DOHH2 (cell line): Measurements from ENCODE around the gene DUOXA1.

ENCODE experiments used
- EZH2phosphoT487 ChIP-seq: fragments of 200-600 bp; sonication (generic); IDR thresholded peaks from 2 replicates; pipeline ENCODE4 v1.6.1; 2017; ENCODE audit warnings: borderline replicate concordance, mild to moderate bottlenecking, antibody characterized with exemption, low read length, moderate library complexity, mixed read lengths
- TF ChIP-seq, protein P1 (sequence below): fragments of 200-600 bp; sonication (generic); IDR thresholded peaks from one replicate; pipeline ENCODE4 v1.5.1; 2014; ENCODE audit warnings: antibody characterized with exemption, mild to moderate bottlenecking, low read depth, low read length; ENCODE audit not compliant: poor library complexity, severe bottlenecking

DNA sequence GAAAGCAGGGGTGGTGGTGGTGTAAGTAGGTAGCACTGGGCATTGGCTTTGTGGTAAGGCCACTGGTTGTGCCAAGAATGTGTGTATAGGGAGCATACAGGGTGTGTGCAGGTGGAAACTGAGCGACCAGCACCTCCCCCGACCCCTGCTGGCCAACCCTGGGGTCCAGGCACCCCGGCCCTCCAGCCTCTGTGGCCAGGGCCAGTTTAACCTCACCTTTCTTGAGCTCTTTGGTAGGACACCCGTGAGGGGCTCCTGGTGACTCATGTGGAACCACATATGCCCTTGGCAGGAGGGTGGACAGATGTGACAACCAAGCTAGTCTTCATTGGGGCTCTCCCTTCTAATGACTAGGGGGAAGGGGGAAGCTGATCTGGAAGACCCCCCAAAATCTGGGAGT, 38.6 kb upstream of the DUOXA1 start:
- no peak for TF ChIP-seq EZH2phosphoT487
- TF ChIP-seq, protein P1, sequence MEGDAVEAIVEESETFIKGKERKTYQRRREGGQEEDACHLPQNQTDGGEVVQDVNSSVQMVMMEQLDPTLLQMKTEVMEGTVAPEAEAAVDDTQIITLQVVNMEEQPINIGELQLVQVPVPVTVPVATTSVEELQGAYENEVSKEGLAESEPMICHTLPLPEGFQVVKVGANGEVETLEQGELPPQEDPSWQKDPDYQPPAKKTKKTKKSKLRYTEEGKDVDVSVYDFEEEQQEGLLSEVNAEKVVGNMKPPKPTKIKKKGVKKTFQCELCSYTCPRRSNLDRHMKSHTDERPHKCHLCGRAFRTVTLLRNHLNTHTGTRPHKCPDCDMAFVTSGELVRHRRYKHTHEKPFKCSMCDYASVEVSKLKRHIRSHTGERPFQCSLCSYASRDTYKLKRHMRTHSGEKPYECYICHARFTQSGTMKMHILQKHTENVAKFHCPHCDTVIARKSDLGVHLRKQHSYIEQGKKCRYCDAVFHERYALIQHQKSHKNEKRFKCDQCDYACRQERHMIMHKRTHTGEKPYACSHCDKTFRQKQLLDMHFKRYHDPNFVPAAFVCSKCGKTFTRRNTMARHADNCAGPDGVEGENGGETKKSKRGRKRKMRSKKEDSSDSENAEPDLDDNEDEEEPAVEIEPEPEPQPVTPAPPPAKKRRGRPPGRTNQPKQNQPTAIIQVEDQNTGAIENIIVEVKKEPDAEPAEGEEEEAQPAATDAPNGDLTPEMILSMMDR, result no peak
